GM19467 (cell line): ENCODE measurements around the gene RAB10.

Experiments
- ATAC-seq: cut with Tn5 transposase; IDR thresholded peaks from one replicate; pipeline ENCODE4 v1.9.1; 2021; ENCODE audit warnings: mild to moderate bottlenecking, moderate library complexity; ENCODE audit not compliant: unreplicated experiment

RAB10 gene

DNA sequence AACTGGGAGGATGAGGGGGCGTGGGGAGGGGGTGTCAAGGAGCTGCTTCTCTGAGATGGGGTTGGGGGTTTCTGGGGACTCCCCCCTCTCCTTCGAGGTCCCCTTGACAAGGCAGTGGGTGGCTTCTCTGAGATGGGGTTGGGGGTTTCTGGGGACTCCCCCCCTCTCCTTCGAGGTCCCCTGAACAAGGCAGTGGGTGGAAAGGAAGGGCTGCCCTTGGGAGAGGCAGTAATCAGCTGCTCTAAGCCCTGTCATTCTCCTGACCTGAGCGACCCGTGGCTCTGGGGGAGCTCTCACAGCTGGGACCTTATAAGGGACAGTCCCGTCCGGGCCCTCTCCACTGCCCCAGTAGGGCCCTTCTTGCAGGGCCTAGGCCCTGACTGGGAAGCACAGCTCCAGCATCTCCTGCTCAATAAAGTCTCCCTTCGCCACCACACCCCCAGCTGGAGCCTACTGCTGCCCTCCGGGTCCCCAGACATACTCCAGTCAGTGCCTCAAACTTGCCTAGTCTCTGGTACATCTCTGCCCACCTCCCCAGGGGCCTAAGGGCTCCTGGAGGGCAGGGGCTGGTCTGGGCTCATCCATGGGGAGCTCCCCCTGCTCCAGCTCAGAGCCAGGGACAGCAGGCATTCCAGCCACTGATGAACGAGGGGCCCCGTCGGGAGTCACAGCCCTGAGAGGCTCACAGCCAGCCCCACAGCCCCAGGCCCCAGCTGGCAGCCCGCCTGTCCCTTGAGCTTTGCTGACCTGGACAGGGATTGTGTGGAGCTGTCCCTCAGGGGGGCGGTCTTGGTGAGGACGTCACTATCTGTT is 141.8 kb downstream of the RAB10 start:
- no peak for ATAC-seq

DNA sequence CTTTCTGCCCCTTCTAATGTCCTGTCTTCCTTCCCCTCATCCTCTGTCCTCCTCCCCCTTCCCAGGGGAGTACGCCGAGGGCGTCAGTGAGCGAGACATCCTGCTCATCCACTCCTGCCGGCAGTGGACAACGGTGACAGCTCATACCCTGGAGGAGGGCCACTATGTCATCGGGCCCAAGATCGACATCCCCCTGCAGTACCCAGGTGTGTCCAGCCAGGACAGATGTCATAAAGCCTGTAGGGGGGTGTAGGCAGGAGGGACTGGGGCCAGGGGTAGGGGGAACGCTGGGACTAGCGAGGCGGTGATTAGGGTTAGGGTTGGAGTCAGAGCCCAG is 142.4 kb downstream of the RAB10 start:
- no peak for ATAC-seq

DNA sequence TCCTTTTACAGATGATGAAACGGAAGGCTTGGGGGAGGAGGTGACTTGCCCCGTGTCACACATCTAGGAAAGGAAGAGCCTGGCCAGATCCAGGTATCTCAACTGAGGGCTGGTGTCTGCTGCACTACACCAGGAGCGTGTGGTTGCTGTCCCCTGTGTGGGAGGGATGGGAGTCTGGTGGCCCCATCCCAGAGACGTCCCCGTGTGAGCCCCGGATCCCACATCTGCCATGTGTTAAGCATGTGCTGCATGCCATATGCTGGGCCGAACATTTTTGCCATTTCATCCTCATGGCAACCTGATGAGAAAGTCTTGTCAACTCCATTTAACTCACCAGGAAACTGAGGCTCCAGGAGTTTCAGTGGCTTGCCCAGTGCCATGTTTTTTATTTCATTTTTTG is 143.2 kb downstream of the RAB10 start:
- ATAC-seq = no peak

DNA sequence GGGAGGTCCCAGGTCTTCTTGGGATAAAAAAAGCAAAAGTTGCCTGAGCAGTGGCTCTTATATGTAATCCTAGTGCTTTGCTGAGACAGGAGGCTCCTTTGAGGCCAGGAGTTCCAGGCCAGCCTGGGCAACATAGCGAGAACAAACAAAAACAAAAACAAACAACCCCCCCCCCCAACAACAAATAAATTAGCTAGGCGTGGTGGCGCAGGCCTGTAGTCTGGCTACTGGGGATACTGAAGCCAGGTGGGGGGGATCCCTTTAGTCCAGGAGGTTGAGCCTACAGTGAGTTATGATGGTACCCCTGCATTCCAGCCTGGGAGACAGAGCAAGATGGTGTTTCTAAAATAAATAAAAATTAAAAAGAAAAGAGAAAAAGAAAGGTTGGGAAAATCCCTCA is 144.4 kb downstream of the RAB10 start:
- no peak for ATAC-seq

DNA sequence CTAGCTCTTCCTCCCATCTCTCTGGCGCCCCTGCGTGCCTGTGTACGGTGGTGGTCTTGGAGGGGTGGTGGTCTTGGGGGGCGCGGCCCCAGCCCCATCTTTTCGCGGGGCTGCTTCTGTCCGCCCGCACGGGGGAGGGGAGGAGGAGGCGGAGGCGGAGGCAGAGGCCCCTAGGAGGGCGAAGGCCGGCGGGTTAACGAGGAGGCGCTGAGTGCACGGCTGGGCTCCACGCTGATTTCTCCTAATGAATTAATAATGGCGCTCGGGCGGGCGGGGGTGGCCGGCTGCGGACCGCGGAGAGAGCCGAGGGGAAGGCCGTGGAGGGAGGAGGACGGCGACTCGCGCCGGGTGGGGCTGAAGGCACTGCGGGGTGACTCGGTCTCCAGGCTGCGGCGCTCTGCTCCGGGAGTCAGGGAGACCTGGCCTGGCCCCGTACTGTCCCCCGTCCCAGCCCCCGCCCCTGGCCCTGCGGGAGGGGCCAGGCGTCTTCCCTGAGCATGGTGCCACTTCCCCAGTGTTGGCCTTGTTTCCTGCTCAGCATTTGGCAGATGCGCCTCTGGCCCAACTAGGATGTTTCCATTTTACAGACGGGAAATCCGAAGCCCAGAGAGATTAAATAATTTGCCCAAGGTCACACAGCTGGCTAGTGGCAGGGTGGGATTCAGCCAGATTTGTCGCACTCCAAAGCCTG is 145.0 kb downstream of the RAB10 start:
- no peak for ATAC-seq

DNA sequence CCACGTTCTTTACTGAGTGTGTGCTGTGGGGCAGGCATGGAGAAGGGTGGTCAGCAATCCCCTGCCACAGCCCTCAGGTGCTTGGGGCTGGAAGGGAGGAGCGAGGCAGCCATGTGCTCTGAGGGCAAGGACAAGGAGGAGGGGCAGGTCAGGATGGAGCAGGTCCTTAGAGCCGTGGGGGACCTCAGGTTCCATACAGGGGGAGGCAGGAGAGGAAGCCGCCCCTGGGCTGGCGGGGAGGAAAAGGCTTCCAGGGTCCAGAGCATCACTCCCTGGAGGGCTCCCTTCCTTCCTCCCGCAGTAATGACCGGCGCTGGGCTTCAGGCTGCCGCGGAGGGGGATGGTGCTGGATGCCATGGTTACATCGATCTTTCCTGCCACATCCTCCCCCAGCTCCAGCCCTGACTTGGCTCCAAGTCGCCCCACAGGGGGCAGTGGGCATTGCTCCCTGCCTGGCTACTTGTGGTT is 145.6 kb downstream of the RAB10 start:
- no peak for ATAC-seq

DNA sequence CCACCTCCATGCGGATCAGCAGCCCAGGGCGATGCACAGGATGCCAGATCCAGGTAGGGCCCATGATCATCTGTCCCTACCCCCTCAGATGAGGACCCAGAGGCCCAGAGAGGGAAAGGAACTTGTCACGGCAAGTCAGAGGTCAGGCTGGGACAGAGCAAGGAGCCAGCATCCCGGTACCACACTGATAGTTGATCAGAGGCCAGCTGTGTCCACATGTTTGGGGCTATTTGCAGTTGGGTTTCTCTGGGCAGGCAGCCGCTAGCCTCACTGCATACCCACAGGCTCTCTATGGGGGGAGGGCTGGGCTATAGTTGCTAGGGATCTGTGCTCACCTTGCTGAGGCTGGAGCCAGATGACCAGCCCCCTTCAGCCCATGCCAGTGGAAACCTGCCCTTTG is 148.6 kb downstream of the RAB10 start:
- no peak for ATAC-seq

DNA sequence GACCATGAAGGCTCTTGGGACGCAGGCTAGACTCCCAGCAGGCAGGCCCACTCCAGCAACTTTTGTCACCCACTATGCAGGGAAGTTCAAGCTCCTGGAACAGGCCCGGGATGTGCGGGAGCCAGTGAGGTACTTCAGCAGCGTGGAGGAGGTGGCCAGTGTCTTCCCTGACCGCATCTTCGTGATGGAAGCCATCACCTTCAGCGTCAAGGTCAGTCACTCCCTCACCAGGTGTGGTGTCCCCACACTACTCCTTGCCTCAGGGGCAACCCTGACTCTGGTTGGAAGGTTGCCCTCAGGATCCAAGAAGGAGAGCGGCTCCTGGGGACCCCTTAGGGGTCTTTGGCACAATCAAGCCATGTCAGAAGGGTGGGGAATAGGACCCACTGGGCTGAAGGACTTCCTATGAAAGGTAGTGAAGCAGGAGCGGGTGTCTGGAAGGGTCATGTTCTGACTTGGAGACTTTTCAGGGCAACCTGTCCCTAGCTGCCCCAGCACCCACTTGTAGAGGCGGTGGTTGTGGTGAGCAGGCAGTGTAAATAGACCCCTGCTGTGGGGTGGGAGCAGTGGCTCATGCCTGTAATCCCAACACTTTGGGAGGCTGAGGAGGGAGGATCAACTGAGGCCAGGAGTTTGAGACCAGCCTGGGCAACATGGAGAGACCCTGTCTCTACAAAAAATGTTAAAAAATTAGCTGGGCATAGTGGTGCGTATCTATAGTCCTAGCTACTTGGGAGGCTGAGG is 149.2 kb downstream of the RAB10 start:
- ATAC-seq = no peak

DNA sequence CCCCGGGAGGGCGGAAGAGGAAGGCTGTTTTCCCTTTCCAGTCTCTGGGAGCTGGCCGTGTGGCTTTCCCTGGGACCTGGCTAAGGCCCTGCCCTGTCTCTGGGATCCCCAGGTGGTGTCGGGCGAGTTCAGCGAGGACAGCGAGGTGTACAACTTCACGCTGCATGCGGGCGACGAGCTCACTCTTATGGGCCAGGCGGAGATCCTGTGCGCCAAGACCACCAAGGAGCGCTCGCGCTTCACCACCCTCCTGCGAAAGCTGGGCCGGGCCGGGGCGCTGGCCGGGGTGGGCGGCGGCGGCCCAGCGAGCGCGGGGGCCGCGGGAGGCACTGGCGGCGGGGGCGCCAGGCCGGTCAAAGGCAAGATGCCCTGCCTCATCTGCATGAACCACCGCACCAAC is 150.2 kb downstream of the RAB10 start:
- ATAC-seq = no peak

DNA sequence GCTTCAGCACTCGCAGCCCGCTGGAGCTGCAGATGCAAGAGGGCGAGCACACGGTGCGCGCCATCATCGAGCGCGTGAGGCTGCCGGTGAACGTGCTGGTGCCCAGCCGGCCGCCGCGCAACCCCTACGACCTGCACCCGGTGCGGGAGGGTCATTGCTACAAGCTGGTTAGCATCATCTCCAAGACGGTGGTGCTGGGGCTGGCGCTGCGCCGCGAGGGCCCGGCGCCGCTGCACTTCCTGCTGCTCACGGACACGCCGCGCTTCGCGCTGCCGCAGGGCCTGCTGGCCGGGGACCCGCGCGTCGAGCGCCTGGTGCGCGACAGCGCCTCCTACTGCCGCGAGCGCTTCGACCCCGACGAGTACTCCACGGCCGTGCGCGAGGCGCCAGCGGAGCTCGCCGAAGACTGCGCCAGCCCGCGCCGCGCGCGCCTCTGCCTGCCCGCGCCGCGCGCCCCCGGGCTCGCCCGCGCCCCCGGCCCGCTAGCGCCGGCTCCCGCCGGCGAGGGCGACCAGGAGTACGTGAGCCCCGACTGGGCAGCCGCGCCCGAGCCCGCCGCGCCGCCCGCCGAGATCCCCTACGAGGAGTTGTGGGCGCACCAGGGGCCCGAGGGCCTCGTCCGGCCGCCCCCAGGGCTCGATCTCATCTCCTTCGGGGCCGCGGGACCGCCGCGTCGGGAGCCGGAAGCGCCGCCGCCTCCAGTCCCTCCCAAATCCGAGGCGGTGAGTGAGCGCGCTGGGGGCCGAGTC is 150.8 kb downstream of the RAB10 start:
- peak; percentile 74 for ATAC-seq

DNA sequence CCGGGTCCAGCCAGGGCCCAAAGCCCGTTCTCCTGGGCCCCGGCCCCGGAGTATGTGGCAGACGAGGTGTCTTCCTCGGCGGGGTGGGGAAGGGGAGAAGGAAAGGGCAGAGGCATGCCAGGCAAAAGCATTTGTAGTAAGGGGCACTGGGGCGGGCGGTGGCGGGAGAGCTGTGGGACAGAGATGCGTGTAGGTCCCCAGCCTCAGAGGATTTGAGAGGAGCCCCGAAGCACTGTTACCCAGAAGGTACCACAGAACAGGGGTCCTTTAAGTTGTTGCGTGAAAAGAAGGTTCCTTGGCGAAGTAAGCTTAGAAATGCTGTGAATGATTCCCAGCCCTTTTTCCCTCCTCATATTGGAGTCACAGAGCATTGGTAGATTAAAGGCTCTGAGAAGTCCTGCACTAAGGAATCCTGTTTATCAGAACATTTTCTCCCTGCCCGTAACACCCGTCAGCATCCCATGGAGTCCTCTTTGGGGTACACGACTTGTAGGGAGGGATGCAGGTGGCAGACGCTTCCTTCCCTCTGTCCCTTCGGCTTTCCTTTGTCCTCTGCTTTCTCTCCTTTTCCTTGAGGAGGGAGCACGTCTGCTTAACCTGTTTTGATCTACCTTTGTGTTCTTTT is 151.5 kb downstream of the RAB10 start:
- no peak for ATAC-seq

DNA sequence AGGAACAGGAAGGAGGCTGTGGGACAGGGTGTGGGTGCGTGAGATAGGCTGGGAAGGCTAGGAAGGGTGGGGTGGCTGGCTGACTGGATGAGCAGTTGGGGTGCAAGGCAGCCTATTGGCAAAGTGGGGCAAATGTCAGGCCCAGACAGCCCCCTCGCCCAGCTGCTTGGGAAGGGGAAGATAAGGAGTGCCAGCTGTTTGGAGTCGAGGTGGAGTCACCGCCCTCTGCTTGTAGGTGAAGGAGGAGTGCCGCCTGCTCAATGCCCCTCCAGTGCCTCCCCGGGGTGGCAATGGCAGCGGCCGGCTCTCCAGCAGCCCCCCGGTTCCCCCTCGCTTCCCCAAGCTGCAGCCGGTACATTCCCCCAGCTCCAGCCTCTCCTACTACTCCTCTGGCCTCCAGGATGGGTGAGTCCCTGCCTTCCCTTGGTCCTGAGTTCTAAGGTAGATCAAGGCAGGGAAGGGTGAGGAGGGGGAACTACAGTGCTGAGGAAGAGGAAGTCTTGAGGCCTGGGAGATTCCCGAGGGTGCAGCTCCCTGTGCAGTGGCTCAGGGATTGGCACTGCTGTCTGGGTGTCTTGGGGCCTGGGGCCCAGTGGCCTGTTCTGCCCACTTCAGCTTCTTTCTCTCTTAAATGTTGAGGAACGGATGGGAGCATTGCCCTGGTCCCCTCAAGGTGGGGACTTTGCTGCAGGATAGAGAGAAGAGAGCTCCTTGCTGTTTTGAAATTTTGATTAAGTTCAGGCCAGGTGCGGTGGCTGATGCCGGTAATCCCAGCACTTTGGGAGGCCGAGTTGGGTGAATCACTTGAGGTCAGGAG is 152.3 kb downstream of the RAB10 start:
- no peak for ATAC-seq
